DMS53 (cell line): ENCODE data around the gene USP6NL.
"Not testable (repeated sequence)": the region's sequence is repeated elsewhere in the genome, so short reads cannot be mapped to it uniquely, and the experiment has no call there.

ENCODE experiments used
- DNase-seq: peaks from one replicate; lab custom pipeline; 2025; lab: John Stamatoyannopoulos, UW

The USP6NL gene

GRCh38 chr10:11444155-11444530 lies 167.3 kb downstream of the USP6NL start:
- no peak for DNase-seq

GRCh38 chr10:11443468-11444154 lies 167.8 kb downstream of the USP6NL start:
- DNase-seq = no peak

GRCh38 chr10:11442001-11442773 lies 169.3 kb downstream of the USP6NL start:
- no peak for DNase-seq

DNA sequence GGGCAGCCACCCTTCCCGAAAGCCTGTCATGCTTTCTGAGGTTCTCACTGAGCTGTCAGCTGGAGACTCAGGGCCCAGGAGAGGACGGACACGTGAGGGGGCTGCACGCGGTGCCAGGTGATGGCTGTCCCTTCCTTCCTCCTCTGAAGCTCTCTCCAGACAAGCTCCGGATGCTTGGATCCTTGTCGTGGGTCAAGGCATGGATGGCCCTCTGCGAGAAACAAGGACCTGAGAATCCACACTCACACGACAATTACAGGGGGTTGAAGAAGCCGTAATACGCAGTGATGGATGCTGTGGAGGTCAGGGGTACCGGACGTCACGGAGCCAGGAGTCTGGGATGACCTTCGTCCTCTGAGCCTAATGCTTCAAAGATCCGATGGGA lies 170.3 kb downstream of the USP6NL start:
- no peak for DNase-seq

DNA sequence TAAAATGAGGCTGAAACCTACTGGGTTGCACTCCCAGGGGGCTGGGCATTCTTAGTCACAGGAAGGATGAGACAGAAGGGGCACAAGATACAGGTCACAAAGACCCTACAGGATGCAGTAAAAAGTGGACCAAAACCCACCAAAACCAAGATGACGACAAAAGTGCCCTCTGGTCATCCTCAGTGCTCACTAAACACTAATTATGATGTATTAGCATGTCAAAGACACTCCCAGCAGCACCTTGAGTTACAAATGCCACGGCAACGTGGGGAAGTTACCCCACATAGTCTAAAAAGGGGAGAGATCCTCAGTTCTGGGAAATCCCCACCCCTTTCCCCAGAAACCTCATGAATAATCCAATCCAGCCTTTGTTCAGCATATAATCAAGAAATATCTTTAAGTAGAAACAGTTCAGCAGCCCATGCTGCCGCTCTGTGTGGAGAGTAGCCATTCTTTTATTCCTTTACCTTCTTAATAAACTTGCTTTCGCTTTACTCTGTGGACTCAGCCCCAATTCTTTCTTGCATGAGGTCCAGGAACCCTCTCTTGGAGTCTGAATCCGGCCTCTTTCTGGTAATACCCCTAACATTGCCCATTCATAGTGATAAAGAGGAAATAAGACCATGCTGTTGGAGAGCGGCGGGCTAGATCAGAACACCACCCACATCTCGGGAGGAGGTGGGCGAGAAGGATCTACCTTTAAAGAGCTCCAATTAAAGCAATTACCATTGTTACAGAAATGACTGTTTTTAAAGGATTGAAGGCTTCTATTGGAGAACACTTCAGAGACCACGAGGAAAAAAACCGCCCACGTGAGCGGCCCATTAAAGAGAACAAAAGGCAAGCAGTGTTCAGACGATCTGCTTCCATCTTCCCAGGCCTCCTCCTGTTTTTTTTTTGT lies 170.9 kb downstream of the USP6NL start:
- no peak for DNase-seq

- DNase-seq = no peak
Observed at GRCh38 chr10:11439523-11440053, 171.9 kb downstream of the USP6NL start.

GRCh38 chr10:11437391-11438142 lies 173.9 kb downstream of the USP6NL start:
- DNase-seq = no peak

GRCh38 chr10:11436445-11436844 lies 175.0 kb downstream of the USP6NL start:
- DNase-seq = not testable (repeated sequence)

GRCh38 chr10:11435581-11435981 lies 175.9 kb downstream of the USP6NL start:
- DNase-seq = no peak

- DNase-seq = peak; percentile 18
Observed at GRCh38 chr10:11434324-11434723, 177.1 kb downstream of the USP6NL start.

DNA sequence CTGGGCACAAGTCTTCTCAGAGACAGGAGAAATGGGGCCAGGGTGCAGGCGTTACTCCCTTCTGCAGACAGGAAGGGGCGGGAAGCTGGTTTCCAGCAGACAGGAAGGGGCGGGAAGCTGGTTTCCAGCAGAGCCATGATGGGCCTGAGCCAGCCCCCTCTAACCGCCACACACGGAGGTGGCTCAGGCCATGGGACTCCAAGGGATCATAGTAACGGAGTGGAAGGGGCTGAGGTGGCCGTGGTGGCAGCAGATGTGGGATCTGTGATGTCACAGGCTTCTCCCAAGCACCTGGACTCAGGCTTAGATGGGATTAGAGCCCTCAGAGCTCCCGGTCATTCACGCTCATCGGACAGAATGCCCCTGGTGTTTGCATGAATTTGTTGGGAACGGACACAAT lies 177.8 kb downstream of the USP6NL start:
- no peak for DNase-seq

- no peak for DNase-seq
Observed at GRCh38 chr10:11431216-11431555, 180.3 kb downstream of the USP6NL start.

DNA sequence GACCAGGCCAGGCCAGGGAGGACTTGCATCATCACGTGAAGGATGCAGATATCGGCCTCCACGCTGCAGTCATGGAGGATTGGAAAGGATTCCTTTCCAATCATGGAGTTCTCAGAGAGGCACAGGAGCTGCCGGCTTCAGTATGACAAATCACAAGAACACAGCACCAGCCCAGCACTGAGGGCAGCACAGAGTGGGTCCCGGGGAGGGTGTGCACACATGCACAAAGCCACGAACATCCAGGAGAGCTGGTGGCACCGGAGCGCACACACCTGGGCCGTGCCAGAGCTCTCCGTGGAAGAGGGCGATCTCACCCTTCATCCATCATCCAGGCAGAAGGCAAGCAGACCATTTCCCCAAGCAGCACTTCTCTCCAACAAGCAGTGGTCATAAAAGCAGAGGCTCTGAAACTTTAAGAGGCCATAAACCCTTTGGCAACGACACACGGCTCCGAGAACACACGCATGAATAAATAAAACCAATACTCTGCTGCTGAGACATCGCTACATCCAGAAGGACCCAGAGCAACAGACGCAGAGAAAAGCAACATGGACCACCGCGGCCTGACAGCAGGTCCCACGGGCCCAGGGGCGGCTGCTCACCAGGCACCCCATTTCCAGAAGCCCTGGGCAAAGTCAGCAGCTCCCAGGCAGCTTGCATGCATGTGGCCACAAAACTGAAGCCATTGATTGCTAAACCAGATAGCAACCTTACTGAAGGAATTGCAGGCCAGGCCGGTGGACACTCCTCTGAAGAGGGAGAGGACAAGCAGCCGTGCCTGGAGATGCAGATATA lies 180.8 kb downstream of the USP6NL start:
- no peak for DNase-seq

DNA sequence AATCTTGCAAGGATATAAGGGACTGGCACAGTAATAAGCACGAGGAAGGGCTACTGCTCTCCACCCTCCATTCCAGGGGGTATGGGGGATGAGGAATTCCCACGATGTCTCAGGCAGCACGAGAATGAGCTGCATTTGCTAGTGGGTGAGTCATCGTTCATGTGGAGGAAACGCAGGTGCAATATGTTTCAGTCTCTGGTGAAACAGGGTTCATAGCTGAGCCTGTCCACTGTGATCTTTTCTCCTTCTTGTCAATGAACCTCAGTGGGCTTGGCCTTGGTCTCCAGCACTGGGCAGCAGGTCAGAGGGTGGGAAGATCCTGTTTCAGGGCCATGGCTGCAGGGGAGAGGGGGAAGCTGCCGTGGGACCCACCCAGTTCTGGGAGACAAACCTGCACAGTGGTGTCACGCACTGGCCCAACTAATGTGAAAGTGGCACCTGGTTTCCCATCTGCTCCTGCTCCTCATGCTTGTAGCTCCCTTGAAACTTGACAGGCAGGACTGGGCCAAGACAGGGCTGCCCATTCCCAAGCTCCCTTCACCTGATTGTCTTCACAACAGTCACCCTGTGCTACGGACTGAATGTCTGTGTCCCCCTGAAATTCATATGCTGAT lies 181.9 kb downstream of the USP6NL start:
- peak; percentile 47 for DNase-seq

GRCh38 chr10:11425676-11426075 lies 185.8 kb downstream of the USP6NL start:
- no peak for DNase-seq

DNA sequence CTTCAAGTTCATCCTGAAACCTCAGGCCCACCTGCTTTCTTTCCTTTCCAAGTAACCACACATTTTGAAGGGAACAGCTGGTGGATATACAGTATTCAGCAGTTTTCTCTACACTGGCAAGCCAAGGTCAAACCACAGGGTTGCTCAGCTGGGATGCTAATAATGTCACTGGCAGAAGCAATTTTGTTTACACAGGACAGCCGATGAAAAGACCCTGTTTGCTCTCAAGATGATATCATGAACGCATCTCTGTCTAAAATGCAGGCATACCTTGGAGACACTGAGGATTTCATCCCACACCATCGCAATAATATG lies 186.2 kb downstream of the USP6NL start:
- DNase-seq = no peak

- DNase-seq = peak; percentile 81
Observed at GRCh38 chr10:11424456-11425295, 186.8 kb downstream of the USP6NL start.

DNA sequence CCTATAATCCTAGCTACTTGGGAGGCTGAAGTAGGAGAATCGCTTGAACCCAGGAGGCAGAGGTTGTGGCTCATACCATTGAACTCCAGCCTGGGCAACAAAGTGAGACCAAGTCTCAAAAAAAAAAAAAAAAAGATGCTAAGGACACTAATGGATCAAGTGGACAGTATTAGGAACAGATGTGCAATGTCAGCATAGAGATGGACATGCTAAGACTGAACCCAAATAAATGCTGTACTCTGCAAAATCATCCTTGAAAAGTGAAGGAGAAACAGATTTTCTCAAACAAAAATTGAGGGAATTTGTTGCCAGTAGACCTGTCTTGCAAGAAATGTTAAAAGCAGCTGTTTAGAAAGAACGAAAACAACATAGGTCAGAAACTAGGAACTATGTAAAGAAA lies 194.5 kb downstream of the USP6NL start:
- no peak for DNase-seq

DNA sequence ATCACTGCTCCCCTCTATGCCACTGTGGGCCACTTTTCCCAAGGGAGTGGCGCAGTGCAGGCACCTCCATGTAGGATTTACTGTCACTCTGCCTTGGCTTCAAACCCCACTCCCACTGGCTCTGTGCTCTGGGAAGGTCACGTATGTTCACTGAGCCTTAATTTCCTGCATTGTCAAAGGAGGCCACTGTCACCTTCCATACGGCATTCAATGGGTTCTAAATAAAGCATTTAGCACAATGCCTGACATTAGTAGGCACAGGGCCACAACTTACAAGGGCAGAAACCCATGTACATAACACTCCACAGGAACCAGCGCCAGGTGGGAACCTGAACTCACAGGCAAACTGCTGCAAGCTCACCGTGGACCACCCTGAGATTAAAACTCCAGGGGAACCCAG lies 196.4 kb downstream of the USP6NL start:
- DNase-seq = no peak
